GM10266 (cell line): Measurements from ENCODE around the gene CCDC182.

Experiments used
- DNase-seq: peaks from one replicate; pipeline ENCODE4 v3.0.0; 2012; ENCODE audit errors: extremely low spot score
- TF ChIP-seq, protein P1 (sequence below): IDR thresholded peaks from 2 replicates; pipeline ENCODE4 v1.5.1; 2012; ENCODE audit warnings: mild to moderate bottlenecking, low read depth; ENCODE audit not compliant: control insufficient read depth, insufficient read depth; ENCODE audit errors: missing control alignments

The CCDC182 gene

DNA sequence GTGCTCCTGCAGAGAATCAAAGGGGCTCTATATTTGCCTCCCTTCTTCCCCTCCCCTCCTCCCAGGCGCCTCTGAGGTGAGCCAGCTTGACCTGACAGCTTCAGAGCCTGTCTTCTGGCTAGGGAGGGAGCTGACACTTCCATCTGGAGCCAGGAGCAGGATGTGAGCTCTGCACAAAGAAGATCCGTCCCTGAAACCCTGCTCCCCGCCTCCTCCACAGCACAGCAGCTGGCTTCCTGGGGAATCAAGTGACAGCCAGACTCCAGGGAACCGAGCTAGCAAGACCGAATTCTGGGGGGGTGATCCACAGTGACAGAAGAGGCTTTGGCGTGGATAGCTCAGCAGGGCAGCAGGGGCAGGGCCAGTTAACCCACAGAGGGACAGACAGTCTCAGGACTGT is 37.2 kb downstream of the CCDC182 start:
- TF ChIP-seq, protein P1, sequence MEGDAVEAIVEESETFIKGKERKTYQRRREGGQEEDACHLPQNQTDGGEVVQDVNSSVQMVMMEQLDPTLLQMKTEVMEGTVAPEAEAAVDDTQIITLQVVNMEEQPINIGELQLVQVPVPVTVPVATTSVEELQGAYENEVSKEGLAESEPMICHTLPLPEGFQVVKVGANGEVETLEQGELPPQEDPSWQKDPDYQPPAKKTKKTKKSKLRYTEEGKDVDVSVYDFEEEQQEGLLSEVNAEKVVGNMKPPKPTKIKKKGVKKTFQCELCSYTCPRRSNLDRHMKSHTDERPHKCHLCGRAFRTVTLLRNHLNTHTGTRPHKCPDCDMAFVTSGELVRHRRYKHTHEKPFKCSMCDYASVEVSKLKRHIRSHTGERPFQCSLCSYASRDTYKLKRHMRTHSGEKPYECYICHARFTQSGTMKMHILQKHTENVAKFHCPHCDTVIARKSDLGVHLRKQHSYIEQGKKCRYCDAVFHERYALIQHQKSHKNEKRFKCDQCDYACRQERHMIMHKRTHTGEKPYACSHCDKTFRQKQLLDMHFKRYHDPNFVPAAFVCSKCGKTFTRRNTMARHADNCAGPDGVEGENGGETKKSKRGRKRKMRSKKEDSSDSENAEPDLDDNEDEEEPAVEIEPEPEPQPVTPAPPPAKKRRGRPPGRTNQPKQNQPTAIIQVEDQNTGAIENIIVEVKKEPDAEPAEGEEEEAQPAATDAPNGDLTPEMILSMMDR = no peak

DNA sequence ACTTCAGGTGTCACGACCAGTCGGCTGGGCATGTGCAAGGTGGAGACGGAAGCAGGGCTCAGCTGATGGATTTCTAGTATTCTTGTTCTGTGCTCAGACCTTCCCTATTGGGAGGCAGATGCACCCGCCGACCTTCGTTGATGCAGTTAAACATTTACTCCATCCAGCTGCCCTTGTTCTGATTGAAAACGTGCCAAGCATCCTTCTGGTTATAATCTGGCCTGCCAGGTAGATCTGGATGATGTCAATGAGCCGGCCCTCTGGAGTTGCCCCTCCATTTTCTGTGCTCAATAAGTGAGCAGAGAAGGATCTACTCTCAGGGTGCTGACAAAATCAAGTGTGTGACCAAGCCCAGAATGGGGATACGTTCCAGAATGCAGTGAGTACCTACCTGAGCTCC is 38.3 kb downstream of the CCDC182 start:
- no peak for DNase-seq
- TF ChIP-seq, protein P1 = no peak

More for the DNA sequence above, 37.2 kb downstream of the CCDC182 start:
- DNase-seq = no peak

DNA sequence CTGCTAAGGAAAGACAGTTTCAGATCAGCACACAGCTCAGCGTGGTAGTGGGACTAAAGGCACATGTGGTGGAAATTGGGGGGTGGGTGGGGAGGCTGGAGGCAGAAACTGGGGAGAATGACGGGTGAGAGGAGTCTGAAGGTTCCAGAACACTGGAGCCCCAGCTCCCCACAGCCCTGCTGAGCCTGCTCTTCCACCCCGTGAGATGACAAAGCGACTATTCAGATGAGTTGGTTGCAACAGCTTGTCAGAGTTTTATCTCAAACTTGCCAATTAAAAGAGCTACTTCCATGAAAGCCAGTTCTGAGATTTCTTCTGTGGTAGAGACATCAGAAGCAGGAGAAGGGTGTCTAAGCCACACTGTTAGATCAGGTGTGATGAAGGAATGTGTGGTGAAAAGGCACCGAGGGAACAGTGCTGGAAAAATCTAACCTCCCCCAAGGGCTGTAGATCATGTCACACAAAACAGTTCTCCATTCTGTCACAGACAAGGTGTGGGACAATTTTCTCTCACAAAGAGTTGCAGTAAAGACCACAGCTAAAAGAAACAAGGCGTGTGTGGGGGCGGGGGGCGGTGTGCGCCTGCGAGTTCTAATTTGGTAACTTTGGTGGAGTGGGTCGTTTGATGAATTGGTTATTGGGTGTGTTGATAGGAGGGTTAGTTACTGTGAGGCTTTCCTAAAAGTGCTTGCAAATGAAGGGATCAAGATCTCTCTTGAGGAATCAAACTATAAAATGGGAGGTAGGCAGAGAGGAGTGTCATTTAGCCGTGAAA is 39.0 kb downstream of the CCDC182 start:
- TF ChIP-seq, protein P1 = no peak
- no peak for DNase-seq

DNA sequence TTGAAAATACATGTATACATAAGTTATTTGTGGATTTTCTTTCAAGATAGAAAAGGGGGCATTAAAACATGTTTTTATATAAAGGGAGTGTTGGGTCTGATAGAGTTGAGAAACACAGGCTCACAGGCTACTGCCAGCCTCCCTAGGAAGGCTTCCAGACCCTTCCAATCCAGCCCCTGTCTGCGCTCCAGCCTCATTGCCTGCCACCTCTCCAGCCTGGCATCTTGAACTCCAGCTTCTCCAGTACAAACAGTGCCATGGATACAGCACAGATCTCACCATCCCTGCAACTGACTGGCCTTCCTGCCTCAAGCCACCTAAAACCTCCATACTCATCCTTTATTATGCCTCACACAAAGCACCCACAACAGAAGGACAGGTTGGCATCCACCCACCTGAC is 40.7 kb downstream of the CCDC182 start:
- no peak for DNase-seq
- TF ChIP-seq, protein P1 = no peak

DNA sequence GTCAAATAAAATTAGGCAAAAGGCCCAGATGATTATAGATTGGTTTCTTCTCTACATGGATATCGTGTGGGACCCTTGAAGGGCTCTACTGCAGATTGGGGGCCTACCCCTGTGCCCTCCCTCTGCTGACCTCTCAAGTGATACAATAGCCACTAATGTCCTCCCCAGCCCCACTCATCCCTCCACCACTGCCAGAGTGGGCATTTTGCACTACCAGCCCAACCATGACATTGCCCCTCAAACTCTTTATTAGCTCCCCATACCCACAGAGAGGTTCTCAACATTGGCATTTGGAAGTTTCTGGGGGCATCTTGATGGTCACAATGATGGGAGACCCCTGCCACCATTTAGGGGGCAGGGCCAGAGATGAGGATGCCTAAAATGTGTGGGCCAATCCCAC is 41.8 kb downstream of the CCDC182 start:
- DNase-seq = no peak
- TF ChIP-seq, protein P1 = no peak

DNA sequence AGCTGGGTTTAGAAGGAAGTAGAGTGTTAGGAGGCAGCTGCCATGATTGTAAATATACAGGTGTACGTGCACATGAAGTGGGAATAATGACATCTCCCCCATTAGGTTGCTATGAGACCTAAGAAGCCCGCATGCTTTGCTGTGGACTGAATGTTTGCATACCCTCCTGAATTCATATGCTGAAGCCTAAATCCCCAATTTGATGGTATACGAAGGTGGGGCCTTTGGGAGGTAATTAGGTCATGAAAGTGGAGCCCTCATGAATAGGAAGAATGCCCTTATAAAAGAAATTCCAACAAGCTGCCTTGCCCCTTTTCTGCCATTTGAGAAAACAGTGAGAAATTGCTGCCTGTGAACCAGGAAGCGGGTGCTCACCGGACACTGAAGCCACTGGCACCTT is 44.0 kb downstream of the CCDC182 start:
- DNase-seq = no peak
- TF ChIP-seq, protein P1 = no peak

DNA sequence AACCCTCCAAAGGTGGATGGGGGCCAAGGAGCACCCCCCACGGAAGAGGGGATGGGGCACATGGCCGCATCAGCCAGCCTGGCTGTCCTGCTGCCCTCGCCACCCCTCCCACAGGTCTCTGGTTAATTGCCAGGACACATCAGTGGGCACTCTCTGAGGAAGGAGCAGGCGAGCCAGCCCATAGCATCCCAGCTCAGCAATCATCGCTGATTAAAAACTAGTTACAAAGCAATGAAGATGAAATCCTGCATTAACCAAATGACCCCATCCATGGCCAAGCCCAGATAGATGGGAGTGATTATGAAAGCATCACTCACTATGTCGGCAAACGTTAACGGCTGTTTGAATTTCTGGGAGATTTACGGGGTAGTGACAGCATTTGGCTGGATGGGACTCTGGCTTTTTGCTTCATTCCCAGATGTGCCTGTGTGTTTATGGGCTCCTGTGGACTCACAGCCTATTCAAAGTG is 45.3 kb downstream of the CCDC182 start:
- TF ChIP-seq, protein P1 = no peak
- DNase-seq = no peak
